Vagina (tissue), 2 donors: Measurements from ENCODE around the gene PAMR1.

ENCODE experiments used
- CTCF ChIP-seq, 3 experiments: fragments of 450-650 bp in 2 of 3; fragments of 200-600 bp in 1 of 3; sonication (generic) in 1 of 3; IDR thresholded peaks; one replicate each; pipeline ENCODE4 v1.5.1; 2017 to 2019; ENCODE audit warnings: antibody characterized with exemption in 3 of 3, mild to moderate bottlenecking in 2 of 3, moderate library complexity in 2 of 3
- POLR2A ChIP-seq, 2 donors: fragments of 450-650 bp; IDR thresholded peaks; one replicate each; pipeline ENCODE4 v1.6.1; 2017; ENCODE audit warnings: antibody characterized with exemption in 2 of 2, mild to moderate bottlenecking in 2 of 2, moderate library complexity in 2 of 2

DNA sequence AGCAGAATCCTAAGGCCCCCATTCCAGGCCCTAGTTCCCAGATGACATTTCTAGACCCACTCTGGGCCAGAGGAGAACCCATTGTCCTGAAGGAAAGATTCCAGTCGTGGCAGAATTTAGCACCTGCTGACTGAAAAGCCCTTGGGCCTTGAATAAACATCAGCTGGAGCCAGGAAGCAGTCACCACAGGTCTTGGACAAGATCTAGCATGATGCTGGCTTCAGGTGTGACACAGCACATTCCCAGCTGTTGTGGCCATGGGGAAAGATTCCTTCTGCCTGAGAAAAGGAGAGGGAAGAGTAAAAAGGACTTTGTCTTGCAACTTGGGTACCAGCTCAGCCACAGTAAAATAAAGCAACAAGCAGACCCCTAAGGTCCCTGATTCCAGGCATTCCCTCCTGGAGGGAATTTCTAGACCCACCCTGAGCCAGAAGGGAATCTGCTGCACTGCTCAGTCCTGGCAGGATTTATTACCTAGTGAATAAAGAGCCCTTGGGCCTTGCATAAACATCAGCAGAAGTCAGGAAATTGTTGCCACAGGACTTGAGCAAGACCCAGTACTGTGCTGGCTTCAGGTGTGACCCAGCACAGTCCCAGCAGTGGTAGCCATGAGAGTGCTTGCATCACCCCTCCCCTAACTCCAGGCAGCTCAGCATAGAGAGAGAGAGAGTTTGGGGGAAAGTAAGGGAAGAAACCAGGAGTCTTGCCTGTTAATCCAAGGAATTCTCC is 42.5 kb upstream of the PAMR1 start:
- TF ChIP-seq CTCF (IDR thresholded peaks at IDR 0.05) (no peak), POLR2A (IDR thresholded peaks at IDR 0.05) (no peak)
